Measurements from ENCODE around the gene ATL1.

Gene ATL1

GRCh38 chr14:50635141-50635540 lies 75.2 kb downstream of the ATL1 start:
- Histone ChIP-seq H3K79me2 (ENCODE audit: insufficient read depth, low read length) (no peaks in the 10 kb centered on the region), H4K20me1 (ENCODE audit: insufficient read depth, low read length, poor library complexity, severe bottlenecking) (no peaks in the 10 kb centered on the region), H3K4me2 (ENCODE audit: low read depth, low read length, poor library complexity, severe bottlenecking) (no peak overlapping the region), H3F3A (ENCODE audit: low read depth) (no peaks in the 10 kb centered on the region), H2AFZ (ENCODE audit: low read length) (no peak overlapping the region), H3K9ac (ENCODE audit: low read depth, low read length, poor library complexity, severe bottlenecking) (no peak overlapping the region), H3K36me3 (ENCODE audit: insufficient read depth, low read length) (peaks cover 17% of the 10 kb centered on the region; the same call in 1 of the 2 replicates), H3K9me3 (ENCODE audit: insufficient read depth, low read depth, low read length) (no peaks in the 10 kb centered on the region), H3K9me2 (replicated peaks; ENCODE audit: low read depth, low read length) (no peaks in the 10 kb centered on the region), H3K4me3 (ENCODE audit: low read length, poor library complexity, severe bottlenecking) (no peak overlapping the region), H3K4me1 (ENCODE audit: insufficient read depth, low read length, poor library complexity, severe bottlenecking) (no peaks in the 10 kb centered on the region), H3K27me3 (ENCODE audit: insufficient read depth, low read length, poor library complexity, severe bottlenecking) (no peaks in the 10 kb centered on the region)
- TF ChIP-seq EZH2phosphoT487 (IDR thresholded peaks at IDR 0.05; ENCODE audit: borderline replicate concordance) (no peak), CTCF (conservative IDR thresholded peaks at IDR 0.05; ENCODE audit: low read length) (no peak)

- no peaks in the 10 kb centered on the region for H3K9me3 ChIP-seq (ENCODE audit: insufficient read depth, low read depth, low read length)
- no peak overlapping the region for H3K9ac ChIP-seq (ENCODE audit: low read depth, low read length, poor library complexity, severe bottlenecking)
- no peak overlapping the region for H3K4me3 ChIP-seq (ENCODE audit: low read length, poor library complexity, severe bottlenecking)
- no peaks in the 10 kb centered on the region for H3K4me1 ChIP-seq (ENCODE audit: insufficient read depth, low read length, poor library complexity, severe bottlenecking)
- peaks cover 3% of the 10 kb centered on the region; the same call in 1 of the 2 replicates for H3K79me2 ChIP-seq (ENCODE audit: insufficient read depth, low read length)
- no peaks in the 10 kb centered on the region for H3K9me2 ChIP-seq (replicated peaks; ENCODE audit: low read depth, low read length)
- H3F3A ChIP-seq (ENCODE audit: low read depth): no peaks in the 10 kb centered on the region
- no peak overlapping the region for H3K4me2 ChIP-seq (ENCODE audit: low read depth, low read length, poor library complexity, severe bottlenecking)
- H2AFZ ChIP-seq (ENCODE audit: low read length): no peak overlapping the region
- no peaks in the 10 kb centered on the region for H4K20me1 ChIP-seq (ENCODE audit: insufficient read depth, low read length, poor library complexity, severe bottlenecking)
- no peaks in the 10 kb centered on the region for H3K27me3 ChIP-seq (ENCODE audit: insufficient read depth, low read length, poor library complexity, severe bottlenecking)
- no peak for TF ChIP-seq CTCF (conservative IDR thresholded peaks at IDR 0.05; ENCODE audit: low read length)
- TF ChIP-seq EZH2phosphoT487 (IDR thresholded peaks at IDR 0.05; ENCODE audit: borderline replicate concordance): no peak
- H3K36me3 ChIP-seq (ENCODE audit: insufficient read depth, low read length): no peaks in the 10 kb centered on the region; the same call in 1 of the 2 replicates
Observed at GRCh38 chr14:50647282-50647681, 87.3 kb downstream of the ATL1 start.

- H3K79me2 ChIP-seq (ENCODE audit: insufficient read depth, low read length): peaks cover 3% of the 10 kb centered on the region; the same call in 1 of the 2 replicates
- H3K4me1 ChIP-seq (ENCODE audit: insufficient read depth, low read length, poor library complexity, severe bottlenecking): no peaks in the 10 kb centered on the region
Observed at GRCh38 chr14:50647753-50648152, 87.8 kb downstream of the ATL1 start.

More at GRCh38 chr14:50647753-50648152, 87.8 kb downstream of the ATL1 start:
- Histone ChIP-seq H3F3A (ENCODE audit: low read depth) (no peaks in the 10 kb centered on the region), H3K4me3 (ENCODE audit: low read length, poor library complexity, severe bottlenecking) (no peak overlapping the region), H4K20me1 (ENCODE audit: insufficient read depth, low read length, poor library complexity, severe bottlenecking) (no peaks in the 10 kb centered on the region), H3K4me2 (ENCODE audit: low read depth, low read length, poor library complexity, severe bottlenecking) (no peak overlapping the region), H3K36me3 (ENCODE audit: insufficient read depth, low read length) (no peaks in the 10 kb centered on the region), H3K9me2 (replicated peaks; ENCODE audit: low read depth, low read length) (no peaks in the 10 kb centered on the region), H3K9ac (ENCODE audit: low read depth, low read length, poor library complexity, severe bottlenecking) (no peak overlapping the region), H3K27me3 (ENCODE audit: insufficient read depth, low read length, poor library complexity, severe bottlenecking) (no peaks in the 10 kb centered on the region), H2AFZ (ENCODE audit: low read length) (no peak overlapping the region), H3K9me3 (ENCODE audit: insufficient read depth, low read depth, low read length) (no peaks in the 10 kb centered on the region)
- TF ChIP-seq CTCF (conservative IDR thresholded peaks at IDR 0.05; ENCODE audit: low read length) (no peak), EZH2phosphoT487 (IDR thresholded peaks at IDR 0.05; ENCODE audit: borderline replicate concordance) (no peak)
